SW 1271 (cell line): Measurements from ENCODE around the gene CNTNAP2.

Source experiments
- DNase-seq, 2 experiments: peaks; one replicate each; lab custom pipeline; 2025; lab: John Stamatoyannopoulos, UW

The CNTNAP2 gene

GRCh38 chr7:147941381-147941780 lies 1824.8 kb downstream of the CNTNAP2 start:
- DNase-seq: no peak

DNA sequence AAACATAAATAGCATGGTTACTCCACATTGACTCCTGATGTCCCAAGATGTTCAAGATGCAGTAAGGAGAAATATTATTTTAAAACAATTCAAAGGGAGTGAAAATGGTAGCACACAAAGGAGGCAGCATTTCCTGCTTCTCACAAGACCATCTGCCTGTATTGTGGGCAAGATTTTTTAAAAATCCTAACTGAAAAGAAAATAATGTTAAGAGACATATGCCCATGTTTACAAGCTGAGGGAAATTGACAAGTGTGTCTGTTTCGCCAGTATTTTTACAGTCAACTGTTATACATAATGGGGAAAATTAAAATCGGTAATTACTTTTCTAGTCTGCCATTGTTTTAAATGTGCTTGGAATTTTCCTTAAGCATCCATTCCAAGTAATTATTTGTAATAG lies 1827.7 kb downstream of the CNTNAP2 start:
- DNase-seq: no peak

- DNase-seq: no peak
These were observed 1836.3 kb downstream of the CNTNAP2 start for GRCh38 chr7:147952918-147953317.

DNA sequence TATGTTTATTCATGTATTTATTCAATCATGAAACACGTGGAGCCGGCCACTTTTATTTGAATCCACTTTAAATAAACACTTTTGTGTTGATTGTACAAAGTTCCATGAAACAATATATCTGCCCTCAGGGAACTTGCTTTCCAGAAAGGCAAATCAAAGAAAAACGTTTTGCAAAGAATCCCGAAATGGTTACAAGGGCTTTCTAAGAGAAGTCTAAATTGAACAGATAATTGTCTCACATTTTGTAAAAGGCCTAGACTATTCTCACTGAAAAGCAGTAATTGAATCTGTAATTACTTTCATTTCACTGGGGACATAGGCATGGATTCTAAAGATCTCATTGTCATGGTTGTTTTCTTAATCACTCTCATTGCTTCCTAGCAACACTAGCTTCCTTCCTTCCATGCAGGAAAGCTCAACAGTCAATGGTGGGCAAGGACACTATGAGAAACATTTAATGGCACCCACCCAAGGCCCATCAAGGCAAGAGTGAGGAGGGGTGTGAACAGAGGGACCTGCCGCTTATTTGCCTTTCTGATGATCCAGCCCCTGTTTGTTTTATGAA lies 1851.5 kb downstream of the CNTNAP2 start:
- DNase-seq: no peak

- DNase-seq: no peak
These were observed 1855.1 kb downstream of the CNTNAP2 start for GRCh38 chr7:147971606-147972110.

- DNase-seq: no peak
These were observed 1861.6 kb downstream of the CNTNAP2 start for GRCh38 chr7:147978201-147978600.

DNA sequence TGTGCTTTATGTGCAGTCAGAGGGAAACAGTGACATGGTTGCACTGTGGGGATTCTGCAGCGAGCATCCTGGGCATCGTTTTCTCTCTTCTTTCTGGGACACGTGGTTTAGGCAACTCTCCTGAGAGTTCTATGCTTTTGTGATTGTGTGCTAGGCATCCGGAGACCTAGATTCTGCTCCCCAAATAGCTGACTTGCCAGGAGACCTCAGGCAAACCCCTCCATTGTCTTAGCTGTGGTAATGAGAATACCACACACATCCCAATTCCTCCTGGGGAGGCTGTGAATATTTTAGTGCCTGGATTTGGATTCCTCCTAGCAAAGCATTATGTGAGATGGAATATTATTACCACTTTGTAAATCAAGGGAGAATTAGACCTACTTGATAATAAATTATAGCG lies 1862.0 kb downstream of the CNTNAP2 start:
- no peak for DNase-seq

- no peak for DNase-seq
These were observed 1864.5 kb downstream of the CNTNAP2 start for GRCh38 chr7:147980826-147981813.

- DNase-seq: no peak
These were observed 1865.7 kb downstream of the CNTNAP2 start for GRCh38 chr7:147982307-147982706.

DNA sequence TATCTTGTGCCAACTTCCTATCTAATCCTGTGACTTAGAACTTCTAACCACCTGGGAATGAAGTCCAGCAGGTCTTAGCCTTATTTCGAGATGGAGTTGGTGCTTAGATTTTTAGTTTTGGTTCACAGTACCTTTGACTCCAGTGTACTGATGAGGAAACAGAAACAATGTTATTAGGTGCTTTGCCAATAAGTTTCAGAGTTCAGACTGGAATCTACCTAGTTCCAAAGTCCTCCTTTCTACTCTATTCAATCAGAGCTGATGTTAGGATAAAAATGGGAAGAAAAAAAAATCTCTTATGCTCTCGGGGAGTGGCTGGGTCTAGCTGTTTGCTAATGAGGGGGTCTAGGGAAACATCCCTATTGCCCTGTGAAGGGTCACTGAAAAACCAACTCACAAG lies 1867.7 kb downstream of the CNTNAP2 start:
- DNase-seq: no peak

- no peak for DNase-seq
These were observed 1873.5 kb downstream of the CNTNAP2 start for GRCh38 chr7:147990079-147990478.

GRCh38 chr7:147990942-147991341 lies 1874.3 kb downstream of the CNTNAP2 start:
- DNase-seq: no peak

- DNase-seq: no peak
These were observed 1876.1 kb downstream of the CNTNAP2 start for GRCh38 chr7:147992698-147993097.

- DNase-seq: no peak
These were observed 1881.0 kb downstream of the CNTNAP2 start for GRCh38 chr7:147997636-147998035.

GRCh38 chr7:147999962-148000361 lies 1883.4 kb downstream of the CNTNAP2 start:
- no peak for DNase-seq

GRCh38 chr7:148011753-148012152 lies 1895.2 kb downstream of the CNTNAP2 start:
- no peak for DNase-seq

DNA sequence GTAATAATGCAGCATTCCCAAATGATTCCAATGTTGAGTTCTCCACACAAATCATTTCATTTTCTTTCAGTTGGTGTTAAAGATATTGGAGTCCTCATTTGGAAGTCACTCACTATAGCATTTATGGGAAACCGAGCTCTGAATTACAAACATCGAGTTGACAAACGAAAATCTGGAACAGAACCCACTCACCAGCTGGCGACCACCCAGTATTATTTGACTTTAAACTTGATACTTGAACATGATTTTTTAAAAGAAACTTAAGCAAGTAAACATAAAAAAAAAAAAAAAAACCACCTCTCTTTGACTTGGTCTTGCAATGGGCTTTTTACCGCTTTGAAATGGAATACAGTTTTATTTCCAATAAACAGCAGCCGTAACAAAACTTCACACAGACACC lies 1897.4 kb downstream of the CNTNAP2 start:
- no peak for DNase-seq

GRCh38 chr7:148014541-148014940 lies 1897.9 kb downstream of the CNTNAP2 start:
- DNase-seq: no peak

DNA sequence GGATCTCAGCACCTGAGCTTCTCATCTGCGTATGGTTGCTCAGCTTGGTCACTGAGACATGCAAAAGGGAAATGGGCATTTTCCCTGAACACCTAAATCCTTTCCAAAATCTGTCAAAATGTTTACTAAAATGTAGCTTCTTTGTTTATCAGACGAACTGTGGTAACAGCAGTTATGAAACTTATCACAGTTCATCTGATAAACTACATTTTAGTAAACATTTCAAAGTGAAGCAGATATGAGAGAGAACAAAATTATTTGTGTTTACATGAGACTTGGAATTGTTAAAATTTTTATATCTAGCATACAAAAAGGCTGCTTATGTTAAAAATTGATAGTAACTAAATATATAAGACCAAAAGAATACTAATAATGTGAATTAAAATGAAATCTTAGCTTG lies 1900.5 kb downstream of the CNTNAP2 start:
- DNase-seq: no peak

GRCh38 chr7:148020679-148021078 lies 1904.1 kb downstream of the CNTNAP2 start:
- DNase-seq: no peak

- no peak for DNase-seq
These were observed 1905.0 kb downstream of the CNTNAP2 start for GRCh38 chr7:148021507-148022045.

DNA sequence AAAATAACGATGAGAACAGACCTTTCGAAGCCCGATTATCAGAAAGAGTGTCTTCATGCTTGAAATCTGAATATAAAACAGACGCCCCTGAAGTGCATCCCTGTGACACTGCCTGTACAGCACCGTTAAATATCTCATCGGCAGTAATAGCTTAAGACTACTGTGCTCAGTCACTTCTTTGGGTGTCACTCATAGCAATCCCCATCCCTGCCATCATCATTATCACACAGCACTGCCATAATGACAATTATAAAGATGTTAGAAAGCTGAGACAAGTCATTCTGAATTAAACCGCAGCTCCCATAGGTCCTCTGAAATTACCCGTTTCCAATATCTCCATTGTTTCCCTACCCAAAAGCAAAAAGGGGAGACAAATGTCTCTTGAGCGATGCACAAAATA lies 1906.2 kb downstream of the CNTNAP2 start:
- DNase-seq: no peak

DNA sequence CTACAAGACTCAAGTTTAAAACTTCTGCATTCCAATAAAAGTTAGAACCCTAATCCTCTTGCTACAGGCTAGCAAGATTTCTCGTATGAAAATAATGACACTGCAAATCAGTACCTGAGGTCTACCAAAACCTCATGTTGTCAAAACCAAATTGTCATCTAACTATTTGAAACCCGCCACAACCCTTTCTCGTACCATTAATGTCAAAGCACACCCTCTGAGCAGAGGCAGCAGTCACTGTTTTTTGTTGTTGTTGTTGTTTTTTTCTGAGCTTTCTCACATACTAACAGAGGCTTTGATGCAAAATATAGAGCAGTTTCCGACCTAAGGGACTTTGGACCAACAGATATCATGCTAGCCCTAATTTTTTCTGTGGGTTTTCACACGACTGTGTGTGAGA lies 1910.1 kb downstream of the CNTNAP2 start:
- DNase-seq: no peak
